OCI-LY1 (cell line): Measurements from ENCODE around the gene NPY4R2.
"Not testable (repeated sequence)": the region's sequence is repeated elsewhere in the genome, so short reads cannot be mapped to it uniquely, and the experiment has no call there.

Experiments
- H2AFZ ChIP-seq: fragments of 200-600 bp; sonication (generic), shearing (Covaris generic); 2 replicates; pipeline ENCODE4 v1.6.0; 2014; ENCODE audit warnings: antibody characterized with exemption, mild to moderate bottlenecking, low read length
- H3F3A ChIP-seq: fragments of 200-600 bp; sonication (generic), shearing (Covaris generic); 2 replicates; pipeline ENCODE4 v1.6.0; 2014; ENCODE audit warnings: mild to moderate bottlenecking, antibody characterized with exemption, low read length, moderate library complexity; ENCODE audit not compliant: insufficient read depth
- H3K27ac ChIP-seq: fragments of 200-600 bp; sonication (generic); 2 replicates; pipeline ENCODE4 v1.5.1; 2014; ENCODE audit warnings: low read length, mixed run types, mild to moderate bottlenecking, low read depth; ENCODE audit not compliant: poor library complexity, severe bottlenecking
- H3K27me3 ChIP-seq: fragments of 200-600 bp; sonication (generic); 2 replicates; pipeline ENCODE4 v1.6.0; 2014; ENCODE audit warnings: antibody characterized with exemption, mild to moderate bottlenecking, low read length, moderate library complexity; ENCODE audit not compliant: insufficient read depth
- H3K36me3 ChIP-seq: fragments of 200-600 bp; sonication (generic); 2 replicates; pipeline ENCODE4 v1.6.1; 2014; ENCODE audit warnings: mild to moderate bottlenecking, antibody characterized with exemption, low read length, moderate library complexity, mixed read lengths; ENCODE audit not compliant: insufficient read depth
- H3K4me1 ChIP-seq: fragments of 200-600 bp; sonication (generic); 2 replicates; pipeline ENCODE4 v1.5.1; 2014; ENCODE audit warnings: mild to moderate bottlenecking, low read length, moderate library complexity; ENCODE audit not compliant: insufficient read depth, severe bottlenecking
- H3K4me2 ChIP-seq: fragments of 200-600 bp; sonication (generic), shearing (Covaris generic); 2 replicates; pipeline ENCODE4 v1.6.1; 2014; ENCODE audit warnings: low read length
- H3K4me3 ChIP-seq: fragments of 200-600 bp; sonication (generic); 2 replicates; pipeline ENCODE4 v1.5.1; 2014; ENCODE audit warnings: low read length, low read depth, mild to moderate bottlenecking, mixed read lengths; ENCODE audit not compliant: poor library complexity, severe bottlenecking
- H3K79me2 ChIP-seq: fragments of 200-600 bp; shearing (Covaris generic); 2 replicates; pipeline ENCODE4 v1.6.1; 2016; ENCODE audit warnings: mixed run types, low read length, mixed read lengths; ENCODE audit not compliant: insufficient read depth
- H3K9ac ChIP-seq: fragments of 200-600 bp; sonication (generic), shearing (Covaris generic); 2 replicates; pipeline ENCODE4 v1.6.1; 2014; ENCODE audit warnings: mild to moderate bottlenecking, low read length, mixed read lengths
- H3K9me2 ChIP-seq: fragments of 200-600 bp; sonication (generic), shearing (Covaris generic); 2 replicates; pipeline ENCODE4 v1.6.1; 2014; ENCODE audit warnings: low read depth, mild to moderate bottlenecking, low read length, mixed read lengths
- H3K9me3 ChIP-seq: fragments of 200-600 bp; shearing (Covaris generic); 2 replicates; pipeline ENCODE4 v1.6.1; 2014; ENCODE audit warnings: low read length, mixed read lengths
- H4K20me1 ChIP-seq: fragments of 200-600 bp; sonication (generic), shearing (Covaris generic); 2 replicates; pipeline ENCODE4 v1.6.0; 2016; ENCODE audit warnings: mild to moderate bottlenecking, low read length; ENCODE audit not compliant: insufficient read depth

NPY4R2 gene

DNA sequence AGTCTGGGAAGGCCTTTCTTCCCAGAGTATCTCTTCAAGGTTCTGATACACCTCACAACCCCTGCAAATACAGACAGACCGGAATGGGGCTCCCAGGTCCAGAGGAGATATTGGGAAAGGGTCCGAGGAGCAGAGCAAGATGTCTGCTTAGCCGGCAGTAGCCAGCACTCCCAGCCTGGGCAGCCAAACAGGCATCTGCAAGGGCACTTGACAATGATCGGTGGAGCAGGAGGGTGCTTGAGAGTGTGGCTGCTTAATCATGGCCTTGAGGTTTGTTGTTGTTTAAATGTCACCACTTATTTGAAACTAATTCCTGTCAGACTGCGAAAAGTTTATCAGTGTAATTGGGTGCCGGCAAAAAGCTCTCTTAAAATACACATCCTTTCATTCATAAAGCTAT is 15.0 kb downstream of the NPY4R2 start:
- not testable (repeated sequence) for H3K9me3 ChIP-seq, H3K4me3 ChIP-seq, H4K20me1 ChIP-seq, H3K4me1 ChIP-seq, H3K79me2 ChIP-seq, H3K27ac ChIP-seq, H3K36me3 ChIP-seq, H3K4me2 ChIP-seq, H3F3A ChIP-seq, H3K9me2 ChIP-seq, H3K9ac ChIP-seq, H3K27me3 ChIP-seq, H2AFZ ChIP-seq

DNA sequence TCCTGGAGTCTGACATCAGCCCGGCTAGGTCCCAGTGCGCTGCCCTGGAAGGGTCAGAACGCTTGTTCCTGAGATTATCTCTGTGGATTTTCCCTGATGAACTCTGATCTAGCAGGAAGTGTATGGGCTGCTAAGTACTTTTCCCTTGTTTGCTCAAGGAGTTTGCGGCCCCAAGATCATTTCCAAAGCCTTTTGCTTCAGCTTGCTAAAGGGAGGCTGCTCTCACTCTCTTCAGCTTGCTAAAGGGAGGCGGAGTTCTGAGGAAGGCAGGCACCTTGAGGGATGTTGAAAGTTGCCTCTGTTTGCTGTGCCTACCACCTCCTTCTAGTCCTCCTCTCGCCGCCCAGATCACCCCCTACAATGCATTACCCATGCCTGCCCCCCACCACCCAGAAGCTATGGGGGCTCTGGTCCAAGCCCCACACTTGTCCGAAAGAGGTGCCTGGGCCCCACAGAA is 18.3 kb downstream of the NPY4R2 start:
- H3K4me3 ChIP-seq, H3K9me3 ChIP-seq, H3K36me3 ChIP-seq, H3K4me1 ChIP-seq, H3K27ac ChIP-seq, H3F3A ChIP-seq, H2AFZ ChIP-seq, H3K4me2 ChIP-seq, H3K27me3 ChIP-seq, H3K9ac ChIP-seq, H4K20me1 ChIP-seq, H3K79me2 ChIP-seq, H3K9me2 ChIP-seq: not testable (repeated sequence)

DNA sequence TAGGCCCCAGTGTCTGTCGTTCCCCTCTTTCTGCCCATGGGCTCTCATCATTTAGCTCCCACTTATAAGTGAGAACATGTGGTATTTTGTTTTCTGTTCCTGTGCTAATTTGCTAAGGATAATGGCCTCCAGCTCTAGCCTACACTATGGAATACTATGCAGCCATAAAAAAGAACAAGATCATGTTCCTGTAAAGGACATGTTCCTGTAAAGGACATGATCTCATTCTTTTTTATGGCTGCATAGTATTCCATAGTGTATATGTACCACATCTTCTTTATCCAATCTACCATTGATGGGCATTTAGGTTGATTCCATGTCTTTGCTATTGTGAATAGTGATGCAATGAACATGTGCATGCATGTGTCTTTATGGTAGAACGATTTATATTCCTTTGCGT is 19.2 kb downstream of the NPY4R2 start:
- not testable (repeated sequence) for H3K27me3 ChIP-seq, H3K36me3 ChIP-seq, H3K4me2 ChIP-seq, H3K79me2 ChIP-seq, H3F3A ChIP-seq, H3K9ac ChIP-seq, H2AFZ ChIP-seq, H3K9me2 ChIP-seq, H3K4me3 ChIP-seq, H4K20me1 ChIP-seq, H3K27ac ChIP-seq, H3K9me3 ChIP-seq, H3K4me1 ChIP-seq

DNA sequence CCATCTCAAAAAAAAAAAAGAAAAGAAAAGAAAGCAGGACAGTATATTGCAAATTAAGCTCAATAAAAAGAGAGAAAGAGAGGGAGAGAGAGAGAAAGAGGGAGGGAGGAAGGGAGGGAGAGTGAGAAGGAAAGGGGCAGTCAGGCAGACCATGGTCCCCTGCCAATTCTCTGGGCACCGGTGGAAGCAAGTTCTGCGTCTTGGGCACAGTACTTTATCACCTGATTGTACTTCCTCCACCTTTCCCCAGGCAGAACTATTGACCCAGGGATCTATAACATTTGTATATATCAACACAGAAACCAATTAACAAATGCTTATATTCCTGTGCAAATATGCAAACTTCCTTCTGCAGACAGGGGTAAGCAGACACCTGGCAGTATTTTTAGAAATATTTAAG is 22.4 kb downstream of the NPY4R2 start:
- not testable (repeated sequence) for H3K4me2 ChIP-seq, H3K27me3 ChIP-seq, H3K9me3 ChIP-seq, H3F3A ChIP-seq, H3K4me1 ChIP-seq, H4K20me1 ChIP-seq, H3K79me2 ChIP-seq, H3K9ac ChIP-seq, H3K9me2 ChIP-seq, H3K4me3 ChIP-seq, H2AFZ ChIP-seq, H3K27ac ChIP-seq, H3K36me3 ChIP-seq

DNA sequence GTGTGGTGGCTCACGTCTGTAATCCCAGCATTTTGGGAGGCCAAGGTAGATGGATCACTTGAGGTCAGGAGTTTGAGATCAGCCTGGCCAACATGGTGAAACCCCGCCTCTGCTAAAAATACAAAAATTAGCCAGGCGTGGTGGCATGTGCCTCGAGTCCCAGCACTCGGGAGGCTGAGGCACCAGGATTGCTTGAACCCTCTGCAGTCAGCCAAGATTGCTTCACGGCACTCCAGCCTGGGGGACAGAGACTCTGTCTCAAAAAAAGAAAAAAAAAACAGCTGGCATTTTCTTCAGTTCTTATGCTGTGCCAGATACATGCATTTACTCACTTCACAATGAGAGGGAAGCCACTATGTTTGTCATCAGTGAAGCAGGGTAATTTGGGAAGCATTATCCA is 22.9 kb downstream of the NPY4R2 start:
- H3K27me3 ChIP-seq, H3F3A ChIP-seq, H3K4me3 ChIP-seq, H3K9me3 ChIP-seq, H3K36me3 ChIP-seq, H3K27ac ChIP-seq, H4K20me1 ChIP-seq, H3K9ac ChIP-seq, H3K79me2 ChIP-seq, H2AFZ ChIP-seq, H3K4me1 ChIP-seq, H3K9me2 ChIP-seq, H3K4me2 ChIP-seq: not testable (repeated sequence)

DNA sequence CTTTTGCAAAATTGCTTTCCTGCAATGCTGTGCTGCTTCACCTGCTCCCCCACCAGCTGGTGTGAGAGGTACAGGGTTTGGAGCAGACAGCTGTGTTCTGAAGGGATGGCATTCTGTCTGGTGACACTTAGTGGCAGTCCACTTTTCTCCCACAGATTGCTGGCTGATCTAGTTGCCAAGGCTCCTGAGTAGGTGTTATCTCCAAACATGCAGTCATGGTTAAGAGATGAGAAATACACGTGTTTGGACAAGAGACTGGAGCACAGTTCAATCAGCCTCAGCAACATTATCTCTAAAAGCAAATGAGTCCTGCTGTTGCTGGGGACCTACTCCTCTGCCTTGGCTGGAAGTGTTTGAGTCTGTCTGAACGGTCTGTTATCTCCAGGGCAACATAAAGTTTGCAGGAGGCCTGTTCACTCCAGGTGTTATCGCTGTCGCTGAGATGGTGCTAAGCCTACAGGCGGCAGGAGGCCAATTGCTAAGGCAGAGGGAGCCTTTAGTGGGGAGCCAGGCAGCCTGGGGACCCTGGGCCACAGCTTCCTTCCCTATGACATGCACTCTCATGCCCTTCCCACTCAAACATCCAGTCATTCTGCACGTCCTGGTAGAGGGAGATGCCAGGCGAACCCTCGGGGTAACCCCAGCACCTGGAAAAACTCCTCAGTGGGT is 24.0 kb downstream of the NPY4R2 start:
- H2AFZ ChIP-seq, H3K36me3 ChIP-seq, H3K4me2 ChIP-seq, H3K9me2 ChIP-seq, H3K27ac ChIP-seq, H3K4me1 ChIP-seq, H3K79me2 ChIP-seq, H3K9ac ChIP-seq, H3K27me3 ChIP-seq, H4K20me1 ChIP-seq, H3K4me3 ChIP-seq, H3F3A ChIP-seq, H3K9me3 ChIP-seq: not testable (repeated sequence)

DNA sequence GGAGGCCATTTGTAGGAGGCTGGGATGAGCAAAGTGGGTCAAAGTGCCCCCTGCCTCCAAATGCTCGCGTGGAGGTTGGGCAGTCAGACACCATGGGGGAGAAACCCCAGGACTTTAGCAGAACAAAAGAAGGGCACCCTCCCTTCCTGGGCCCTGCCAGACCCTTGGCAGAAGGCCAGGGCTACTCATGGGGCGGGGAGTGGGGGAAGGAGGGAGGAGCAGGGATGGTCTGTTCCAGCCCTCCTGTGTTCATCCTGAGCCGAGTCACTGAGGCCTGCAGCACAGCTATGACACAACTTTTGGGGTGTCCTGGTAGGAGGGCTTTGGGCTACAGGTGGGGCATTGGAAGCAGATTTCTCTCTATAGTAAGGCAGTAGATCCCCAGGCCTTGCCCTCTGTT is 24.9 kb downstream of the NPY4R2 start:
- H3K36me3 ChIP-seq, H3K4me2 ChIP-seq, H3K9me3 ChIP-seq, H4K20me1 ChIP-seq, H3K4me3 ChIP-seq, H3F3A ChIP-seq, H3K27me3 ChIP-seq, H3K79me2 ChIP-seq, H3K27ac ChIP-seq, H3K9ac ChIP-seq, H2AFZ ChIP-seq, H3K9me2 ChIP-seq, H3K4me1 ChIP-seq: not testable (repeated sequence)

DNA sequence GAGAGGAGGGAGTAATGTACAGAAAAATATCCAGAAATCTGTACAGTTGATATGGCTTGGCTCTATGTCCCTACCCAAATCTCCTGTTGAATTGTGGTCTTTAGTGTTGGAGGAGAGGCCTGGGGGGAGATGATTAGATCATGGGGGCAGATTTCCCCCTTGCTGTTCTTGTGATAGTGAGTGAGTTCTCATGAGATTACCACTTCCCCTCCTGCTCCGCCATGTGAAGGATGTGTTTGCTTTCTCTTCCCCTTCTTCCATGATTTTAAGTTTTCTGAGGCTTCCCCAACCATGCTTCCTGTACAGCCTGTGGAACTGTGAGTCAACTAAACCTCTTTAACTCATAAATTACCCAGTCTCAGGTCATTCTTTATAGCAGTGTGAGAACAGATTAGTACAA is 29.0 kb downstream of the NPY4R2 start:
- not testable (repeated sequence) for H3K36me3 ChIP-seq, H3K9me3 ChIP-seq, H3K4me3 ChIP-seq, H3F3A ChIP-seq, H3K4me1 ChIP-seq, H3K27ac ChIP-seq, H3K27me3 ChIP-seq, H4K20me1 ChIP-seq, H3K79me2 ChIP-seq, H3K9me2 ChIP-seq, H3K4me2 ChIP-seq, H2AFZ ChIP-seq, H3K9ac ChIP-seq
